RKO (cell line): Measurements from ENCODE around the gene DDX20.

Experiments used
- DNase-seq: peaks from one replicate; pipeline ENCODE4 v3.0.0-alpha.2; 2016; ENCODE audit warnings: low spot score

DDX20 gene

DNA sequence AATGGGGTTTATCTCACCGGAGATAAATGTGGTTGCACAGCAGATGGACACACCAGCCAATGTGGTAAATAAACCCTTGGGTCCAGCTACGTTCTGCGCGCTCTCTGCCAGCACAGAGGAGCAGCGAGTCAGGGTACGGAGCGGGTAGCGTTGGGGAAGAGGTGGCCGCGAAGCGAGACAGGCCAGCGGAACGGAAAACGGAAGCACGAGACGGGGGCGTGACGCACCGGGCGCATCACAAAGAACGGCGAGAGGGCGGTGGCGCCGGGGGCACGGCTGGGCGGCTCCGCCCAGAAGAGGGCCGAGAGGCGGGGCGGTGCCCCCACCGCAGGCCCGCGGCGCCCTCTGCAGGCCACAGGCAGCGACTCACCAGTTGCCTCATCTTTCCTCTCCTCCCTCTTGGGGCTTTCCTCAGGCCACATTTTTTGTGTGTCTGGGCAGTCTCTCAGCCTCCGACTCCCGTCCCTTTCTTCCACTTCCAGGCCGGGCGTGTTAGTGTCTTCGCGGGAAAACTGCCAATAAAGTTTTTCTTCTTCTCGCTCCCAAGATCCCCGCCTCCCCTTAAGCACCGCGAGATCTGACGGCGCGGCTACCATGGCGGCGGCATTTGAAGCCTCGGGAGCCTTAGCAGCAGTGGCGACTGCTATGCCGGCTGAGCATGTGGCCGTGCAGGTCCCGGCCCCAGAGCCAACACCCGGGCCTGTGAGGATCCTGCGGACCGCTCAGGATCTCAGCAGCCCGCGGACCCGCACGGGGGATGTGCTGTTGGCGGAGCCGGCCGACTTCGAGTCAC lies at the start of gene DDX20:
DDX20 (plus strand) TSS at position 571 of the 793 bp plus-strand sequence; CDS start at position 595, 24 bp downstream.
- peak; percentile 94 for DNase-seq

DNA sequence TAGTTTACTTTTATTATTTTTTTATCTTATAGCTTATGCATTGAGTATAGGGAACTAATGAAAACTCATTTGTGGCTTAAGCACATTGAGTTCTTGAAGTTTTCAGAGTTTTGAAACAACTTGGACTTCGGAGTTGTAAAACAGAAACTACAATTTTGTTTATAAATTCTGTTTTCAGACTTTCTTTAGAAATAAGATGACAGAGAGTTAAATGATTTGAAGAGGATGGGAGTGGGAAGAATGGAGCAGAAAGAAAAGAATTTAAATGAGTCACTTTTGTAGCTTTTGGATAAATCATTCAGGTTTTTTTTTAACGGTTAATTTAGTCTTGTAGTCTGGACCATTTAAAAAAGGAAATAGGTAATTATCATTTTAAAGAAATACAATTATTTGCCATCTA lies 48.8 kb upstream of the DDX20 start:
- no peak for DNase-seq

GRCh38 chr1:111707906-111708305 lies 47.8 kb upstream of the DDX20 start:
- no peak for DNase-seq

GRCh38 chr1:111709986-111710385 lies 45.7 kb upstream of the DDX20 start:
- no peak for DNase-seq

DNA sequence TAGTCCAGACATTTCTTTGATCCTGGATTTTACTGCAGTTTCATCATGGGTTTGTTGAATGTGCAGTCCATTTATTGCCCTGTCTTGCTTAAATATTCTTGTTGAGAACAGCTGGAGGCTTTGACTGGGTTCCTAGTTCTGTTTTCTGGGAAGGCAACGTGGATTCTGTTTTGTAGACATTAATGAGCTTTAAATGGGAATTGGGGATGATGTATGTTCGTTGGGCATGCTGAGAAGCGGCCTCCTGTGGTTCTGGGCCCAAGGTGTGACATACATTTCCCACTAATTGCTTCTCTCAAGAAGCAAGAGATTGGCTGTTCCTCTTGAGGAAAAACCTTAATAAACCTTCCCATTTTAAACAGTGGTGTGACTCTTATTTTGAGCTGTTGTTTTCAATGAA lies 39.4 kb upstream of the DDX20 start:
- no peak for DNase-seq

DNA sequence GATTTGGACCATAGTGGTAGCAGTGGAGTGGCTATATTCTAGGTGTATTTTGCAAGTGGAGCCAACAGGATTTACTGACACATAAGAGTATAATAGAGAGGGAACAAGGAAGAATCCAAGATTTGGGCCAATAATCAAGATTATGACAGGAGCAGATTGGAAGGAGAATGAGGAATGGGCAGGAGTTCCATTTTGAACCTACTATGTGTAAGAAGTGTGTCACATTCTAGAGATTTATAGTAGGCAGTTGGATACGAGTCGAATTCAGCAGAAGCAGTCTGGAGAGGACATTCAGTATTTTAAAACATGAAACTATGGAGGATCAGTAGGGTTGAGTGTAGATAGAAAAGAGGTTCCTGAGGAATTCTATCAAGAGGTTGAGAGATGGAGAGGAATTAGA lies 38.3 kb upstream of the DDX20 start:
- no peak for DNase-seq

GRCh38 chr1:111719135-111719534 lies 36.6 kb upstream of the DDX20 start:
- DNase-seq, result no peak

DNA sequence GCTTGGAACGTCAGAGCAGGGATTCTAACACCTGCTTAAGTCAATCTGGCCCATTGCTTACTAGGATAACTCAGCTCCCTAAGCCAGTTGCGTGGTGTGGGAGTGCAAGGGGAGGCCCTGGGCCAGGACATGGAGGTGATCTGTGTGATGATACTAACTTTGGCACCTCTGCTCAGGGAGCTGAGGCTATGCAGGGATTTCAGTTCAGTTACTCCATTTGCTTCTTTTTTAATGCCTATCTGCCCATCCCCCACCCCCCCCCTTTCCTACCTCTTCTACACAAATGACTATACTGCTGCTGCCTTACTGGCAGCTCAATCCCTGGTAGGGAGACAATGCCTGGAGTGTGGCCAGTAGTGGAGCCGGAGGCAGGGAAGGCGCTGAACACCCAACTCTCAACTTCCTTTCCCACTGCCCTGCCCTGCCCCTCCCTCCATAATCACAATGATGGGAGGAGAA lies 36.0 kb upstream of the DDX20 start:
- DNase-seq, result no peak

GRCh38 chr1:111720274-111720976 lies 35.3 kb upstream of the DDX20 start:
- no peak for DNase-seq

GRCh38 chr1:111720977-111721786 lies 34.5 kb upstream of the DDX20 start:
- no peak for DNase-seq

DNA sequence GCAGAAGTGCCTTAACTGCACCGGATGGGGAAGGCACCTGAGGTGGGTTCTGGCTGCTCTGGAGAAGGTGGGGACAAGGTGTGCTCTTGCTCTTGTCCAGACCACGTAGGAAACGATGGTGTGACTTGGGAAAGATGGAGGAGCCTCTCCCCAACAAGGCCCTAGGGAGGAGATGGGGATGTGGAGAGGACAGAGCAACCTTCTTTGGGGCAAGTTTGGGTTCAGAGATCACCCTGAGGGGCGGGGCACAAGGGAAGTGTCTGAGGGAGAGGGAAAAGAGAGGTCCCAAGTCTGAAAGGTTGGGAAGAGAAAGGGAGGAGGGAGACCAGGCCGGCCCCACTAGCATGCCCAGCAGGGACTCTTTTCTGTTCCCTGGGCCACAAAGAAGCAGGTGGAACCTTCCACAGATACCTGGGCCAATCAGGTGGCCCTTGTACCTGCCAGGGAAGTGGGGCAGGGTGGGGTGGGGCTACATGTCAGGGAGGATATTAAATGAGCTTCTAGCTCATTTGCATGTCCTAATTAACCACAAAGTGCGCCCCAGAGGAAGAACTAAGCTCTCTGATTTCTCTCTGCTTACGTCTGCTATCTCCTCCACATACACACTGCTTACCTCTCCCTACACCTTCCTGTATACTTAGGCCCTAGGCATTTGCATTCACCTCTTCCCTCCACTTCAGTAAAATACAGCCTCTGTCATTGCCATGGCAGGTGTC lies 32.5 kb upstream of the DDX20 start:
- DNase-seq, result no peak

DNA sequence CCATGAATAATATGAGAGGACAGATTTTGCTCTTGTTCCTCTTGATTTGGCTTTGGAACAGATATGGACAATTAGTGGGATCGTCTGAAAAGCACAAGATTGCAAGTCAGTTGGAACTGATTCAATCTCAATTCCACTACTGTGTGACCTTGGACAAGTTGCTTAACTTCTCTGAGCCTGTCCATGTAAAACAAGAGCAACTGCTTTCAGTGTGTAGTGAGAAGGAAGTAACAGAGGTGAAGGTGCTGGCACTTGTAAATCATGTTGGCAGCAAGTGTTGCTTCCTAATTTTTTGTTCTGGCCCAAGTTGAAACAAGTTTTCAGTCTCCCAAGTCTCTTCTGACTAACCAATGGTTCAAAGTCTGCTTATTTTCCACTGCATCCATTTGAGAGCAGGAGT lies 31.8 kb upstream of the DDX20 start:
- DNase-seq, result no peak

DNA sequence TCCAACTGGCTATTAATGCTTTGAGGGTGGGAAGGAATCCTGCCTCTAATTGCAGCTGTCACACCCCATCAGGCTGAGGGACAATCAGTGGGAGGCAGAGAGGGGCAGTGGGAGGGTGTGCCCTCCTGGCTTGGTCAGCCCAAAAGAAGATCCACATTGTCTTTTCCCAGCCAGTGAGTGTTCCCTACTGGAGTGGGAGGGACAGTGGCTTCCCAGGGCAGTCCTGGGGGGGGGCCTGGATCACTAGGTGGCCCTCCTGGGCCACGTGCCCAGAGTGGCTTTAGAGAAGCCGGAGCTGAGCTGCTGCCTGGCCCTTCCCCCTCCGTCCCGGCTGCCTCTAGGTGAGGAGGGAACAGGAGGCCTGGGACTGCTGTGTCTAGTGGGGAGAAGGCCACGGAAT lies 30.5 kb upstream of the DDX20 start:
- no peak for DNase-seq

GRCh38 chr1:111727056-111727455 lies 28.6 kb upstream of the DDX20 start:
- no peak for DNase-seq

- DNase-seq, result no peak
Measured at GRCh38 chr1:111729271-111729921, 26.3 kb upstream of the DDX20 start.

- no peak for DNase-seq
Measured at GRCh38 chr1:111729946-111730681, 25.6 kb upstream of the DDX20 start.

DNA sequence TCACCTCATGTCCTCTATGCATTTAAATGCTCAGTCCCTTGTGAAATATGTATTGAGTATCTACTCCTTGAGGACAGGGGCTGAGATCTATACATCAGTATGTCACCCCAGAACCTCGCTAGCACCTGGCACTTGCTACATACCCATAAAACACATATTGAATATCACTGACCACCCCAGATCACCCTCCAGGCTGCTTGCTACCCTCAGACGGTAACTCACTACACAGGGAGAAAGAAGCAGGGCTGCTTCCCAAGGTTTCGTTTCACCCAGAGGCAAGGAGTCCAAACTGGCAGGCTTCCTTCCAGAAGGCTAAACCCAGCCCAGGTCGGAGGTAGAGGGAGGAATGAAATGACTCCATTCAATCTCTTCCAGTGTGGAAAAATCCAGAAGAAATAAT lies 25.0 kb upstream of the DDX20 start:
- DNase-seq, result no peak

DNA sequence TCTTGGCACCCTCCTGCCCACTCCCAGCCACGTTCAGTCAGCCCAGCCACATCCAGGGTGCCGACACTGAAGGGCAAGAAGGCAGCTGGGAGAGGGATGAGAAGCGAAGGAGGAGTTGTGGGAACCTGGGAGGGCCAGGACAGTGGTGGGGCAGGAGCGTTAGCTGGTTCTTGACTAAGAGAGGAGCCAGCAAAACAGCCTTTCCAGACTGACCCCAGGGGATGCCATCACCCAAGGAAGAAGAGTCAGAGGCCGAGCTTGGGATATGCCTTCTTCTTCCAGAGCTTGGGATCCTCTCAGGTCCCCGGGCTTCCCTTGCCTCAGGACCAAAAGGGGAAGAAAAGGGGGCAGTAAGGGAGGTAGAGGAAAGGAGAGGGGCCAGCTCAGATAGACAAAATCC lies 23.7 kb upstream of the DDX20 start:
- DNase-seq, result no peak

- DNase-seq, result no peak
Measured at GRCh38 chr1:111732718-111733117, 23.0 kb upstream of the DDX20 start.

- DNase-seq, result peak; percentile 66
Measured at GRCh38 chr1:111733183-111733991, 22.3 kb upstream of the DDX20 start.
